Measurements from ENCODE around the gene SPATA20. TPM values are rescaled to one million over a fixed set of nuclear protein-coding genes. Genes with fewer than 3 reads are reported as not detected.

SPATA20 gene
- total RNA-seq, 2 experiments from 2014 or later, result 31.3 to 33.1 TPM

GRCh38 chr17:50514388-50514787 is 32.6 kb upstream of the SPATA20 start:
- ATAC-seq (ENCODE audit: low read depth) (no peak), DNase-seq (no peak)
- H3K9me3 Mint-ChIP-seq, result no peaks in the 10 kb centered on the region
- POLR2A ChIA-PET, result interaction anchor here (0.7 kb wide), 1 partner anchor 188 kb away, joined by 3 read pairs; no protein-coding TSS in a partner anchor
- no peaks in the 10 kb centered on the region for H3K36me3 Mint-ChIP-seq
- H3K4me3 Mint-ChIP-seq, result no peak overlapping the region
- peaks cover 15% of the 10 kb centered on the region for H3K4me1 Mint-ChIP-seq
- no peak overlapping the region for H3K27ac Mint-ChIP-seq
- no peaks in the 10 kb centered on the region for H3K27me3 Mint-ChIP-seq

DNA sequence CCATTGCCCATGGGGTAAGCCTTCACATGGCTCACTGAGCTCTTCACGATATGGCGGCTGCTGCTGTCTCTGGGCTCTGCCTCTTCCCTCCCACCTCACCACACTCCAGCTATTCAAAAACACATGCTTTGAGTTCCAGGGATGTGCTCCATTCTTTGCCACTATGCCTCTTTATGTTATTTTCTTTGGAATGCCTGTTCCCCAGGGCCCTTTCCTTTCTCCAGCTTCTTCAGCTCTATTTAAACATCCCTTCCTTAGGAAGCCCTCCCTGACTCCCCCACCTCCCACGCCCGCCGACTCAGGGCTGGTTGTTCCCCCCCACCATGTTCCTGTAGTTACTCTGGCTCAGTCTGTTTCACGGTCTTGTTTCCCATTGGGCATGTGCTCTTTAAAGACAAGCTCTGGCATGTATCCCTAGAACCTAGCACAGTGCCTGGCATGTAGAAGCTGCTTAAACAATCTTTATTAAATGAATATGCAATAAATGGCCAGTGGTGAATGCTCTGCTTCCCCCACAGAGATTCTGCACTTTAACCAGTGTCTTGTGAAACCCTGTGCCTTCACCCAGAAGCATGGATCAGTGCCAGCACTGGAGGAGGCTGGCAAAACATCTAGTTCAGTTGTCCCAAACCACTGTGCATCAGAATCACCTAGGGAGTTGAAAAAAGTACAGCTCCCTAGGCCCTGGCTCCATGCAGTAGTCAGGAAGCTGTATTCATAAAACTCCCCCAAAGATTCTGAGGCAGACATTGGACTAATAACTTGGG is 31.9 kb upstream of the SPATA20 start:
- H3K27me3 Mint-ChIP-seq, result no peaks in the 10 kb centered on the region
- no peak for ATAC-seq (ENCODE audit: low read depth)

GRCh38 chr17:50517011-50517410 is 30.0 kb upstream of the SPATA20 start:
- POLR2A ChIA-PET, result no interaction called here
- ATAC-seq (ENCODE audit: low read depth), result no peak
- H3K27ac Mint-ChIP-seq, result no peak overlapping the region
- no peaks in the 10 kb centered on the region for H3K9me3 Mint-ChIP-seq
- no peaks in the 10 kb centered on the region for H3K27me3 Mint-ChIP-seq
- no peaks in the 10 kb centered on the region for H3K4me1 Mint-ChIP-seq
- H3K36me3 Mint-ChIP-seq, result no peaks in the 10 kb centered on the region
- no peak for DNase-seq
- no peak overlapping the region for H3K4me3 Mint-ChIP-seq

More for the DNA sequence above, 31.9 kb upstream of the SPATA20 start:
- POLR2A ChIA-PET, result interaction anchor here (0.7 kb wide), 1 partner anchor 187 kb away, joined by 3 read pairs; no protein-coding TSS in a partner anchor
- Mint-ChIP-seq H3K4me1 (peaks cover 11% of the 10 kb centered on the region), H3K27ac (no peak overlapping the region), H3K4me3 (no peak overlapping the region), H3K9me3 (no peaks in the 10 kb centered on the region), H3K36me3 (no peaks in the 10 kb centered on the region)
- no peak for DNase-seq

DNA sequence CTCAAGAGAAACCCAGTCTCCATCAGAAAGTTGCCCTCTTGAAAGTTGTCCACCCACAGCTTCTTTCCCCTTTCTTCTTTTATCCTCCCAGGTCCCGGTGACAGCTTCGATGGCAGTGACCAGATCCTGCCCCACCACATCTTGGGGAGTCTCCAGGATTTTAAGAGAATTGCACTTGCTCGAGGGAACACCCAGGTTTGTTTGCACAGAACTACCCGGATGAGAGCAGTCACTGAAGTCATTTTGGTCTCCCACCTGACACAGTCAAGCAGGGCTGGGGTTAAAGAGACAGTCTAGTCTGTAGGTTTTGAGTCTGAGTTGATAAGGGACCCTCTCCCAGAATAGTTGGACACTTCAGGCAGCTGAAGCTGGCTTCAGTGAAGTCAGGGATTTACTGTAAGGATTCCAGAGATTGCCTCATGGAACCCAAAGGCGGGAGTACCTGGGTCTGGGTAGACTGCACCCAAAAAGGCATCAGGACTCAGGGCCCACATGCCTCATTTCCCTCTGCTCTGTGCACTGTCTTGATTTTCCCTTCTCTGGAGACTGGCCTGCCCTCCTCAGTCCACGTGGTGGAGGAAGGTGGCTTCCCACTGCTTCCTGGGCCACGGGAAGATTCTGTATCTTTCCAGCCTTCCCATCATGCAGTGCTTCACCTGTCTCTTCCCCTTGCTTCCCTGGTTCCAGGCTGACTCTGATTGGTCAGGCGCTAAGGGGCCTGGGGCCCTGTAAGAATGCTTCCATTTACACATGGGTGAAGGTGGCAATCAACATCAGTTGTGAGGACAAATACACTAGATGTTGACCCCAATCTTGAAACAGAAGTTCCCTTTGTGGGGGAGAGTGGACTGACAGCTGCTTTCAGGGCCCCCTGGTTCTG is 29.2 kb upstream of the SPATA20 start:
- H3K27ac Mint-ChIP-seq, result no peak overlapping the region
- no peaks in the 10 kb centered on the region for H3K27me3 Mint-ChIP-seq
- no peaks in the 10 kb centered on the region for H3K36me3 Mint-ChIP-seq
- no peaks in the 10 kb centered on the region for H3K4me1 Mint-ChIP-seq
- no peaks in the 10 kb centered on the region for H3K9me3 Mint-ChIP-seq
- ATAC-seq (ENCODE audit: low read depth) (no peak), DNase-seq (no peak)
- POLR2A ChIA-PET, result no interaction called here
- H3K4me3 Mint-ChIP-seq, result no peak overlapping the region

DNA sequence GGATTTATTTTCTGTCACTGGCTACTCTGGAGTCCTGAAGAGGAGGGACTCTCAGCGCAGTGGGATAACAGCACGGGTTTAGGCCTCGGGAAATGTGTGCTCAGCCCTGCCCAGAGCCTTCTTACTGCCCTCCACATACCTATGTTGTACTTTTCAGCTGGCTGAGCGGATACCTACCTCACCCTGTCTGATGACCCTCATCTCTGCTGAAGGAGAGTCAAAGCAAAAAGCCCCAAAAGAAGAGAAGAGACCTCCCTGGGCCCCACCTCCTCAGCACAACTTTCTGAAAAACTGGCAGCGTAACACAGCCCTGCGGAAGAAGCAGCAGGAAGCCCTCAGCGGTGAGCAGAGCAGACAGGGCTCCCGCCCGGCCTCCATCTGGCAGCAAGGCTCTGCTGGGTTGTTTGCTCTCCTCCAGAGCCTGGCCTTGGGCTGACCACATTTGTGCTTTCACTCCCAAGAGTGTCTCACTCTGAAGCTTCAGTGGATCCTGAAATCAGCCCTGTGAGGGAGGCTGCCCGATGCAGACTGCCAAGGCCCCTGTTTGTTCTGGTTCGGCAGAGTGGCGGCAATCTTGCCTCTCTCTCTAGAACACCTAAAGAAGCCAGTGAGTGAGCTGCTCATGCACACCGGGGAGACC is 28.5 kb upstream of the SPATA20 start:
- POLR2A ChIA-PET, result no interaction called here
- Mint-ChIP-seq H3K4me1 (no peaks in the 10 kb centered on the region), H3K27ac (no peak overlapping the region), H3K4me3 (no peak overlapping the region), H3K27me3 (no peaks in the 10 kb centered on the region), H3K36me3 (no peaks in the 10 kb centered on the region), H3K9me3 (no peaks in the 10 kb centered on the region)
- no peak for DNase-seq
- no peak for ATAC-seq (ENCODE audit: low read depth)

DNA sequence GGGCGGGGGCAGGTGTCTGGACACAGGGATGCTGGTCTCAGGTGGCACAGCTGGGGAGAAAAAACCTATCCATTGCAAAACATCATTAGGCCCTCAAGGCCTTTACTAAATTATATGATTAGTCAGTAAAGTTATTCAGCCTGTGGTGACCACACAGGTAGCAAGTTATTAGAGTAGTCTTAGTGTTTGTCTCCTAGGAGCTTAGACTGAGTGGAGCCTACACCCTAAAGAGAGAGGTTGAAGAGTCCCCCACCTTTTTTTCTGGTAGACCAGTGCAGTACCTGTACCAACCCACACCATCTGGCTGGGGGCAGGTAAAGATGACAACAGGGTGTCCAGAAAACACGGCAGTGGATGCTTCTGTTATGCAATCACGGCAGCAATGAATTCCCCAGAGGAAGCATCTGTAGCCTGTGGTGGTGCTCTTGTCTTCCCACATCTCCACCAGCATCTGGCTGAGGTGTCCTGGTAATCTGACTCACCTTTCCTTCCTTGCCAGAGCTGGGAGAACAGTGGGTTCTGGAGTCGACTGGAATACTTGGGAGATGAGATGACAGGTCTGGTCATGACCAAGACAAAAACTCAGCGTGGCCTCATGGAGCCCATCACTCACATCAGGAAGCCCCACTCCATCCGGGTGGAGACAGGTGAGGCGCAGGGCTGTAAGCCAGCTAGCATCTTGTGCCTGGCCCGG is 27.7 kb upstream of the SPATA20 start:
- Mint-ChIP-seq H3K4me1 (no peaks in the 10 kb centered on the region), H3K36me3 (no peaks in the 10 kb centered on the region), H3K9me3 (no peaks in the 10 kb centered on the region), H3K27ac (no peak overlapping the region), H3K4me3 (no peak overlapping the region), H3K27me3 (no peaks in the 10 kb centered on the region)
- POLR2A ChIA-PET, result no interaction called here
- ATAC-seq (ENCODE audit: low read depth), result no peak
- no peak for DNase-seq

- Mint-ChIP-seq H3K27me3 (no peaks in the 10 kb centered on the region), H3K27ac (no peak overlapping the region), H3K4me1 (no peaks in the 10 kb centered on the region), H3K36me3 (no peaks in the 10 kb centered on the region), H3K9me3 (no peaks in the 10 kb centered on the region), H3K4me3 (no peak overlapping the region)
- POLR2A ChIA-PET, result no interaction called here
- DNase-seq (no peak), ATAC-seq (ENCODE audit: low read depth) (no peak)
Observed at GRCh38 chr17:50520483-50520882, 26.5 kb upstream of the SPATA20 start.

GRCh38 chr17:50521514-50521913 is 25.5 kb upstream of the SPATA20 start:
- ATAC-seq (ENCODE audit: low read depth), result no peak
- no peak overlapping the region for H3K4me3 Mint-ChIP-seq
- no peak overlapping the region for H3K27ac Mint-ChIP-seq
- no peaks in the 10 kb centered on the region for H3K36me3 Mint-ChIP-seq
- DNase-seq, result no peak
- H3K9me3 Mint-ChIP-seq, result no peaks in the 10 kb centered on the region
- no peaks in the 10 kb centered on the region for H3K4me1 Mint-ChIP-seq
- no peaks in the 10 kb centered on the region for H3K27me3 Mint-ChIP-seq
- POLR2A ChIA-PET, result no interaction called here

- Mint-ChIP-seq H3K4me3 (no peak overlapping the region), H3K9me3 (no peaks in the 10 kb centered on the region), H3K27me3 (no peaks in the 10 kb centered on the region), H3K36me3 (no peaks in the 10 kb centered on the region), H3K27ac (no peak overlapping the region), H3K4me1 (no peaks in the 10 kb centered on the region)
- ATAC-seq (ENCODE audit: low read depth) (no peak), DNase-seq (no peak)
- POLR2A ChIA-PET, result no interaction called here
Observed at GRCh38 chr17:50522766-50523165, 24.2 kb upstream of the SPATA20 start.

DNA sequence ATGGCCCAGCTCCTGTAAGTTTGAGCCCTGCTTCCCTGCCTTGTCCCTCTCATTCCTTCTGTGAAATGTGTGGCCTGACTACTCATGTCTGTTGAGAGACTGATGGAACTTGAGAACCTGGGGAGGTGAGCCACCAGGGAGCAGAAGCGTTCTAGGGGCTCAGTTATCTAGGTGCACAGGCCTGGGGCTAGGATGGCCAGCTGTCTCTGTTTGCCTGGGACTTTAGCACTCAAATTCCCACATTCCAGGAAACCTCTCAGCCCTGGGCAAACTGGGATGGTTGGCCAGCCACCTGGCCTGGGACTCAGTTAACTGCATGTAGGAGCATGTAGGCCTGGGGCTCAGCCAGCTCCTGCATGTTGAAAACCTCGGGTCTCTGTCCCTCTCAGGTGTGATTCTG is 23.8 kb upstream of the SPATA20 start:
- H3K4me3 Mint-ChIP-seq, result no peak overlapping the region
- H3K27ac Mint-ChIP-seq, result no peak overlapping the region
- POLR2A ChIA-PET, result no interaction called here
- DNase-seq (no peak), ATAC-seq (ENCODE audit: low read depth) (no peak)
- peaks cover under 1% of the 10 kb centered on the region for H3K27me3 Mint-ChIP-seq
- H3K4me1 Mint-ChIP-seq, result no peaks in the 10 kb centered on the region
- no peaks in the 10 kb centered on the region for H3K9me3 Mint-ChIP-seq
- H3K36me3 Mint-ChIP-seq, result no peaks in the 10 kb centered on the region

DNA sequence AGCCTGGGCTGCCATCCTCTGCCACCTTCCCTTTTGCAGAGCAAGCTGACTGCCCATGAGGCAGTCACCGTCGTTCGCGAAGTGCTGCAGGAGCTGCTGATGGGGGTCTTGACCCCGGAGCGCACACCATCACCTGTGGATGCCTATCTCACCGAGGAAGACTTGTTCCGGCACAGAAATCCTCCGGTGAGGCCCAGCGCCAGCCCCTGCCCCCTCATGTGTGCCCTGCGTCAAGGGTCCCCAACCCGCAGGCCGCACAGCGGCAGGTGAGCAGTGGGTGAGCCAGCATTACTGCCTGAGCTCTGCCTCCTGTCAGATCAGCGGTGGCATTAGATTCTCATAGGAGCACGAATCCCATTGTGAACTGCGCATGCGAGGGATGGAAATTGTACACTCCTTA is 22.1 kb upstream of the SPATA20 start:
- H3K36me3 Mint-ChIP-seq, result no peaks in the 10 kb centered on the region
- peaks cover 10% of the 10 kb centered on the region for H3K27me3 Mint-ChIP-seq
- POLR2A ChIA-PET, result no interaction called here
- no peaks in the 10 kb centered on the region for H3K9me3 Mint-ChIP-seq
- H3K27ac Mint-ChIP-seq, result no peak overlapping the region
- ATAC-seq (ENCODE audit: low read depth) (no peak), DNase-seq (no peak)
- H3K4me3 Mint-ChIP-seq, result no peak overlapping the region
- H3K4me1 Mint-ChIP-seq, result no peaks in the 10 kb centered on the region

GRCh38 chr17:50527155-50527762 is 19.7 kb upstream of the SPATA20 start:
- POLR2A ChIA-PET, result no interaction called here
- H3K27ac Mint-ChIP-seq, result no peak overlapping the region
- H3K27me3 Mint-ChIP-seq, result peaks cover 26% of the 10 kb centered on the region
- H3K9me3 Mint-ChIP-seq, result no peaks in the 10 kb centered on the region
- ATAC-seq (ENCODE audit: low read depth) (no peak), DNase-seq (no peak)
- H3K36me3 Mint-ChIP-seq, result no peaks in the 10 kb centered on the region
- H3K4me3 Mint-ChIP-seq, result no peak overlapping the region
- H3K4me1 Mint-ChIP-seq, result no peaks in the 10 kb centered on the region

GRCh38 chr17:50527949-50528474 is 19.0 kb upstream of the SPATA20 start:
- ATAC-seq (ENCODE audit: low read depth) (no peak), DNase-seq (no peak)
- no peaks in the 10 kb centered on the region for H3K36me3 Mint-ChIP-seq
- H3K9me3 Mint-ChIP-seq, result no peaks in the 10 kb centered on the region
- POLR2A ChIA-PET, result no interaction called here
- H3K4me1 Mint-ChIP-seq, result peaks cover 4% of the 10 kb centered on the region
- no peak overlapping the region for H3K4me3 Mint-ChIP-seq
- no peak overlapping the region for H3K27ac Mint-ChIP-seq
- H3K27me3 Mint-ChIP-seq, result peaks cover 32% of the 10 kb centered on the region

Data from activated naive CD8-positive, alpha-beta T cell treated with anti-CD3 and anti-CD28 coated beads, Interleukin-2, amount 10 ng/mL, durations not matched to agents 7 days and 5 days (primary cell).